Uterus (tissue), 4 donors: ENCODE results near the gene HOXA13. TPM values are rescaled to one million over a fixed set of nuclear protein-coding genes. Genes with fewer than 3 reads are reported as not detected.
A peak's percentile ranks its signal among the peaks of the same experiment; 100 is the strongest.

Source experiments
- DNase-seq, 2 donors: peaks; one replicate each; pipeline ENCODE4 v3.0.0-alpha.2; 2019 to 2020
- H3K27ac ChIP-seq, 2 donors: fragments of 200-600 bp; sonication (generic); 1 replicate in 1 of 2; 2 replicates in 1 of 2; pipeline ENCODE4 v1.5.1; 2016 to 2018
- H3K27me3 ChIP-seq, 2 donors: fragments of 200-600 bp; sonication (generic); one replicate each; pipeline ENCODE4 v1.5.1; 2018 to 2019; ENCODE audit warnings: control low read depth in 1 of 2
- H3K36me3 ChIP-seq, 2 donors: fragments of 200-600 bp; sonication (generic); one replicate each; pipeline ENCODE4 v1.5.1; 2019; ENCODE audit warnings: control low read depth in 1 of 2
- H3K4me1 ChIP-seq, 2 donors: fragments of 200-600 bp; sonication (generic); one replicate each; pipeline ENCODE4 v1.5.1; 2018 to 2019; ENCODE audit warnings: control low read depth in 1 of 2
- H3K4me3 ChIP-seq, 2 donors: fragments of 200-600 bp; sonication (generic); 1 replicate in 1 of 2; 2 replicates in 1 of 2; pipeline ENCODE4 v1.5.1; 2018 to 2019; ENCODE audit warnings: mild to moderate bottlenecking in 1 of 2
- H3K9me3 ChIP-seq, 2 donors: fragments of 200-600 bp; sonication (generic); one replicate each; pipeline ENCODE4 v1.5.1; 2019; ENCODE audit warnings: control low read depth in 1 of 2
- POLR2A ChIP-seq, 2 donors: fragments of 450-650 bp; IDR thresholded peaks; one replicate each; pipeline ENCODE4 v1.6.1; 2016; ENCODE audit warnings: antibody characterized with exemption in 2 of 2, mild to moderate bottlenecking in 1 of 2, moderate library complexity in 1 of 2
- intact Hi-C: fragments of 100-400 bp; cut with DNase I; formaldehyde crosslinking; loops from one replicate; pipeline ENCODE4 v1.15.1; 2023; ENCODE audit warnings: low total_unique reads
- total RNA-seq, 4 donors: library from RNA; depleted of rRNA in 3 of 4; stranded (reverse); fragments of >200 nt in 3 of 4; gene quantifications; one replicate each; pipeline versions ENCODE4 v1.1.0 to v1.2.4, GENCODE V29; 2014 to 2023
- TF ChIP-seq, protein P1 (sequence below), 4 experiments: fragments of 200-600 bp in 2 of 4; fragments of 450-650 bp in 2 of 4; sonication (generic) in 2 of 4; IDR thresholded peaks; one replicate each; pipeline ENCODE4 v1.5.1; 2016 to 2019; ENCODE audit warnings: antibody characterized with exemption in 4 of 4, mild to moderate bottlenecking in 2 of 4, moderate library complexity in 1 of 4
- donor health status: DM: yes; HTN: yes; CAD: no.

HOXA13 gene
- total RNA-seq, 4 donors from 2014 or later, result 0.40 to 27.5 (median 1.1) TPM

DNA sequence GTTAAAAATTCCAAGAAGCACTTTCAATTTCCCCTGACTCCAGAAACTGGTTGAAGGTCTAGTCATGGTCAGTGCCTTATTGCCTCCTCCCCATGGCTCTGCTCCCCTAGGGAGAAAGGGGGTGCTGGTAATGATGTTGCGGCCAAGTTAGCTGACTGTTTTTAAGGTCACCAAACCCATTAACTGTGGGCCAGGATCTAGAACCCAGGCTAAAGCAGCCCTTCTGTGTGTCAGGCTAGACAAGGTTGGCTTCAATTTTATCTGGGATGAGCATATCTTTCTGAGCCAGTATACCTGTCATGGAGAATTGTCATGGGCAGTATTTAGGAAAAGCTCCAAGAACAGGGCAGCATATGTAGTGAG lies 11.2 kb upstream of the HOXA13 start:
- Histone ChIP-seq H3K27ac (no peak overlapping the region), H3K4me1 (peaks cover 0 to 11% of the 10 kb centered on the region in 2 donors), H3K36me3 (no peaks in the 10 kb centered on the region), H3K4me3 (no peak overlapping the region), H3K27me3 (peaks cover 5 to 27% of the 10 kb centered on the region in 2 donors), H3K9me3 (no peaks in the 10 kb centered on the region)
- intact Hi-C loops, result no loop called here
- no peak for DNase-seq
- no peak for TF ChIP-seq POLR2A (IDR thresholded peaks at IDR 0.05)
- TF ChIP-seq, protein P1, sequence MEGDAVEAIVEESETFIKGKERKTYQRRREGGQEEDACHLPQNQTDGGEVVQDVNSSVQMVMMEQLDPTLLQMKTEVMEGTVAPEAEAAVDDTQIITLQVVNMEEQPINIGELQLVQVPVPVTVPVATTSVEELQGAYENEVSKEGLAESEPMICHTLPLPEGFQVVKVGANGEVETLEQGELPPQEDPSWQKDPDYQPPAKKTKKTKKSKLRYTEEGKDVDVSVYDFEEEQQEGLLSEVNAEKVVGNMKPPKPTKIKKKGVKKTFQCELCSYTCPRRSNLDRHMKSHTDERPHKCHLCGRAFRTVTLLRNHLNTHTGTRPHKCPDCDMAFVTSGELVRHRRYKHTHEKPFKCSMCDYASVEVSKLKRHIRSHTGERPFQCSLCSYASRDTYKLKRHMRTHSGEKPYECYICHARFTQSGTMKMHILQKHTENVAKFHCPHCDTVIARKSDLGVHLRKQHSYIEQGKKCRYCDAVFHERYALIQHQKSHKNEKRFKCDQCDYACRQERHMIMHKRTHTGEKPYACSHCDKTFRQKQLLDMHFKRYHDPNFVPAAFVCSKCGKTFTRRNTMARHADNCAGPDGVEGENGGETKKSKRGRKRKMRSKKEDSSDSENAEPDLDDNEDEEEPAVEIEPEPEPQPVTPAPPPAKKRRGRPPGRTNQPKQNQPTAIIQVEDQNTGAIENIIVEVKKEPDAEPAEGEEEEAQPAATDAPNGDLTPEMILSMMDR (IDR thresholded peaks at IDR 0.05), result no peak

DNA sequence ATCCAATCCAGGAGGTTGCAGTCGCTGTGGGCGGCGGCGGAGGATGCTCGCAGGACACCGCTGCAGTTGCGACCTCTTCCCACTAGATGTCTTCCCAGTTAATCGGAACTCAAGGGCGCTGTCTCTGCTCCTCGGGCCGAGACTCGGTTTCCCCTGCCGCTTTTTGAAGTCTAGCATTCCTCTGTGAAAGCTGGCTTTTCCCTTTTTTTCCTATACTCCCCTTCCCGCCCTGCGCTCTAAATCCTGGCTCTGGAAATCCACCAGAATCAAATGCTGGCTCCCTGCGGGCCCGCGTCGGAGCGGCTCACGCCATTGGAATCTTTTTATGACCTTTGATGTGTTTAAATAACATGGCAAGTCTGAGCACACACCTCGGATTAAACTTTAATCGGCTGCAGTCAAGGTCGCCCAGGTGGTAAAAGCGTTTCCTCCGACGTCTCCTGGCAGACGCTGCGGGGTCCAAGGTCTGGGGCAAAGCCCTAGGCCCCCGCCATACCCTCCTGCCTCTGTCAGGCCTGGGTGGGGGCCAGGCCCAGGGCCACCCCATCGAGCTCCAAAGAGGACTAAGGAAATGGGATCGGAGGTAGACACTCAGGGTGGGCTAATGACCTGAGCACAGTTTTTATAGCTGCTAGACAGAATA lies 10.7 kb upstream of the HOXA13 start:
- intact Hi-C loops, result no loop called here
- Histone ChIP-seq H3K4me3 (peak overlapping the region in 1 of 2 donors; percentile 26), H3K4me1 (peaks cover 0 to 11% of the 10 kb centered on the region in 2 donors), H3K9me3 (no peaks in the 10 kb centered on the region), H3K27me3 (peaks cover 5 to 32% of the 10 kb centered on the region in 2 donors), H3K36me3 (no peaks in the 10 kb centered on the region), H3K27ac (no peak overlapping the region)
- peak in 1 of 2 donors; percentile 57 for DNase-seq
- TF ChIP-seq POLR2A (IDR thresholded peaks at IDR 0.05), result no peak
- TF ChIP-seq, protein P1 (IDR thresholded peaks at IDR 0.05), result peak; percentile 57 to 83 (median 76)

DNA sequence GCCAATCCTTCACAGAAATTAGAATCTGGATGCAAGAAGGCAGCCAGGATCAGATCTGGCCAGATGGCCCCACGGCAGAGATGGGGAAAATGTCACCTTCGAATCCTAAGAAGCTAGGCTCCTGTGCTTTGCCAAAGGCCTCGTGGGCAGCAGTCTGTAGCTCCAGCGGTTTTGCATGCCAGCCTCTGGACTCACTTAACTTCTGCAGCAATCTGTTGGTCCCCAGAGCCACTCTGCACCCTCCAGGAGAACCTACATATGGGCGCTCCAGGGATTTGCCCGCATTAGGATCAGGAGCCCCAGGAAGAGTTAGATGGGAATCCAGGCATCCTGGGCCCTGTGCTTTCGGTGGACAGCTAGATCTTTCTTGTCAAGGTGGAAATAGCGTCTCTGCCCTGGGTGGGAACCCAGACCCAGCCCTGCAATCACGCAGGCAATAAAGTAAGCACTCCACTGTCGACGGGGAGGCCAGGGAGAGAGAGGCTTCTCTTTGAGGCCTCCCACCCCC lies 10.1 kb upstream of the HOXA13 start:
- H3K4me1 ChIP-seq, result peaks cover 0 to 11% of the 10 kb centered on the region in 2 donors
- DNase-seq, result no peak
- no peak for TF ChIP-seq POLR2A (IDR thresholded peaks at IDR 0.05)
- TF ChIP-seq, protein P1 (IDR thresholded peaks at IDR 0.05), result no peak
- no peak overlapping the region for H3K4me3 ChIP-seq
- H3K36me3 ChIP-seq, result no peaks in the 10 kb centered on the region
- H3K27me3 ChIP-seq, result peaks cover 11 to 38% of the 10 kb centered on the region in 2 donors
- intact Hi-C loops, result no loop called here
- no peaks in the 10 kb centered on the region for H3K9me3 ChIP-seq
- no peak overlapping the region for H3K27ac ChIP-seq

DNA sequence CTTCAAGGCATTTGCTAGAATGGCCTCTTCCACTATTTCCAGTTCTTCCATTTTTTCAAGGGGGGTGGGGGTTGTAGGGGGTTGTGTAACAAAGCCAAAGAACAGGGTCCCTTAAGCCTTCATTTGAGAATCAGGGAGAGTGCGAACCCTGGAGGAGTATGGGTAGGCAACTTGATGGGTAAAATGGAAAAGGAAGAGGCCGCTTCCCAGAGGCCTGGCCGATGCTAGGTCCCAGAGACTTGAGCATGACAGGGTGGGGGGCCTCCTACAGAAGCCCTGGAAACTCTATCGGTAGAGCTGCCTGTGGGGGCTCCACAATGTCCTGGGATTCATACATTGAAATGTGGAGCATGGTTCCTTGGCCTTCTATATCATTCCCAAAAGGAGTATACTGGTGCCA lies 9.1 kb upstream of the HOXA13 start:
- Histone ChIP-seq H3K27ac (no peak overlapping the region), H3K27me3 (peaks cover 19 to 48% of the 10 kb centered on the region in 2 donors), H3K9me3 (no peaks in the 10 kb centered on the region), H3K36me3 (no peaks in the 10 kb centered on the region), H3K4me1 (peaks cover 0 to 11% of the 10 kb centered on the region in 2 donors), H3K4me3 (no peak overlapping the region)
- DNase-seq, result no peak
- intact Hi-C loops, result no loop called here
- no peak for TF ChIP-seq POLR2A (IDR thresholded peaks at IDR 0.05)
- TF ChIP-seq, protein P1 (IDR thresholded peaks at IDR 0.05), result no peak

DNA sequence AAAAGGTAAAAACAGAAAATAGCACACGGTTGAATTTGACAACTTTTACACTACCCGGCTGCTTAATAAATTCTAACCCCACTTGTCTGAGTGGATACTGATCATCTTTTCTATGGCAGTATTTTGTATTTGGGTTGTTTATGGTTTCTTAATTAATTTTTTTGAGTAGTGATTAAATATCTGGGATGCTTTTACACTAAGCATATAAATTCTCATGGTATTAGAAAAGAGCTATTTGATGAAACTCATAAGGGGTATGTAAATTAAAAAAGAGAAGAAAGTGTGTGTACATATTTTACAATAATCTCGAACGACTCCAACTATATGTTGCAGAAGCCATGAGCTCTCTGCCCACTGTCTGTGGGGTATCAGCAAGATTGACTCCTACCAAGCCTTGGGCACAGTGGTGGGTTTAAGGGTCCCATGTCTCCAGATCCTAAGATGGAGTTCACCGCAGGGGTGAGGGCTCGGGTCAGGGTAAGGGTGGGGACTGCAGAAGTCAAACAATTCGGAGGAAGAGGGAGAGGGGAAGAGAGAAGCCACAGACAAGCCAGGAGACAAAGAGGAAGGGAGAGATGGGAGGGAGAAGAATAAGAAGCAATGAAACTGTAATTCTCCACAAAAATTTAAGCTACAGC lies 7.6 kb upstream of the HOXA13 start:
- peaks cover 0 to 5% of the 10 kb centered on the region in 2 donors for H3K4me1 ChIP-seq
- intact Hi-C loops, result no loop called here
- no peak overlapping the region for H3K27ac ChIP-seq
- H3K9me3 ChIP-seq, result no peaks in the 10 kb centered on the region
- no peak overlapping the region for H3K4me3 ChIP-seq
- no peak for DNase-seq
- TF ChIP-seq, protein P1 (IDR thresholded peaks at IDR 0.05), result no peak
- no peak for TF ChIP-seq POLR2A (IDR thresholded peaks at IDR 0.05)
- peaks cover 15 to 48% of the 10 kb centered on the region in 2 donors for H3K27me3 ChIP-seq
- H3K36me3 ChIP-seq, result no peaks in the 10 kb centered on the region
